ENCODE measurements around the gene AKIRIN1. TPM values are rescaled to one million over a fixed set of nuclear protein-coding genes. Genes with fewer than 3 reads are reported as not detected.

Gene AKIRIN1
- total and polyA plus RNA-seq, 2 donors (not counting 3 experiments of a cell fraction or from before 2014, with no cell fraction given), result 28.4 to 43.4 TPM

- TF ChIP-seq POLR2AphosphoS5 (IDR thresholded peaks at IDR 0.05; ENCODE audit: insufficient read depth, low read depth, low read length) (no peak), EZH2 (IDR thresholded peaks at IDR 0.05; ENCODE audit: borderline replicate concordance, low read depth, low read length, severe bottlenecking) (no peak), GATA2 (IDR thresholded peaks at IDR 0.05; ENCODE audit: insufficient read depth, insufficient read length, low read depth, low read length) (no peak), POLR2A (IDR thresholded peaks at IDR 0.05; ENCODE audit: low read depth, low read length) (no peak)
- Histone ChIP-seq H3K27ac (ENCODE audit: insufficient read depth, low read depth, low read length) (no peak overlapping the region), H4K20me1 (replicated peaks; ENCODE audit: control insufficient read depth, extremely low read depth, insufficient read depth, low read length) (no peaks in the 10 kb centered on the region), H2AFZ (ENCODE audit: low read depth, low read length) (no peak overlapping the region), H3K4me3 (replicated peaks in 1 of 3; ENCODE audit: insufficient read depth in 1 of 3, low read depth in 1 of 3, low read length in 3 of 3) (no peak overlapping the region), H3K9me1 (replicated peaks; ENCODE audit: control insufficient read depth, extremely low read depth, insufficient read depth, low read length) (no peaks in the 10 kb centered on the region), H3K27me3 (ENCODE audit: control insufficient read depth in 2 of 2, insufficient read depth in 2 of 2, low read length in 2 of 2) (no peaks in the 10 kb centered on the region), H3K9me3 (replicated peaks; ENCODE audit: control insufficient read depth, insufficient read depth, low read length) (no peaks in the 10 kb centered on the region), H3K4me1 (ENCODE audit: control insufficient read depth, extremely low read depth, insufficient read depth, low read length) (peaks cover 16% of the 10 kb centered on the region), H3K9ac (replicated peaks; ENCODE audit: extremely low read depth, insufficient read depth, low read length) (no peak overlapping the region), H3K4me2 (ENCODE audit: insufficient read depth, low read length) (no peak overlapping the region), H3K79me2 (ENCODE audit: control insufficient read depth, insufficient read depth, low read length) (no peaks in the 10 kb centered on the region), H3K36me3 (ENCODE audit: control insufficient read depth in 2 of 2, extremely low read depth in 1 of 2, insufficient read depth in 2 of 2, low read length in 2 of 2) (no peaks in the 10 kb centered on the region)
- ChIA-PET CTCF (interaction anchor here (1.5 kb wide), 1 partner anchor 49 kb away, joined by 5 read pairs; no protein-coding TSS in a partner anchor), POLR2A (no interaction called here)
- DNase-seq (ENCODE audit: low read depth, low spot score) (no peak), FAIRE-seq (no peak)
- dilution Hi-C loops (cut with MboI; ENCODE audit: extremely low pct_ligation_motif_present, low sequenced_read_pairs), result no loop called here
- BruUV-seq (replicated peaks), result no TSS peak
- intact Hi-C loops (cut with micrococcal nuclease), result no loop called here
These were observed 52.4 kb downstream of the AKIRIN1 start for GRCh38 chr1:39043513-39043912.

- Histone ChIP-seq H3K79me2 (ENCODE audit: control insufficient read depth, insufficient read depth, low read length) (no peaks in the 10 kb centered on the region), H3K9me1 (replicated peaks; ENCODE audit: control insufficient read depth, extremely low read depth, insufficient read depth, low read length) (no peaks in the 10 kb centered on the region), H3K4me1 (ENCODE audit: control insufficient read depth, extremely low read depth, insufficient read depth, low read length) (peaks cover 16% of the 10 kb centered on the region), H3K4me3 (replicated peaks in 1 of 3; ENCODE audit: insufficient read depth in 1 of 3, low read depth in 1 of 3, low read length in 3 of 3) (no peak overlapping the region), H3K9ac (replicated peaks; ENCODE audit: extremely low read depth, insufficient read depth, low read length) (no peak overlapping the region), H3K4me2 (ENCODE audit: insufficient read depth, low read length) (no peak overlapping the region), H2AFZ (ENCODE audit: low read depth, low read length) (no peak overlapping the region), H3K9me3 (replicated peaks; ENCODE audit: control insufficient read depth, insufficient read depth, low read length) (no peaks in the 10 kb centered on the region), H3K36me3 (ENCODE audit: control insufficient read depth in 2 of 2, extremely low read depth in 1 of 2, insufficient read depth in 2 of 2, low read length in 2 of 2) (no peaks in the 10 kb centered on the region), H4K20me1 (replicated peaks; ENCODE audit: control insufficient read depth, extremely low read depth, insufficient read depth, low read length) (no peaks in the 10 kb centered on the region), H3K27me3 (ENCODE audit: control insufficient read depth in 2 of 2, insufficient read depth in 2 of 2, low read length in 2 of 2) (no peaks in the 10 kb centered on the region), H3K27ac (ENCODE audit: insufficient read depth, low read depth, low read length) (no peak overlapping the region)
- ChIA-PET POLR2A (interaction anchor here (0.6 kb wide), 1 partner anchor 9 kb away, joined by 3 read pairs; no protein-coding TSS in a partner anchor), CTCF (interaction anchor here (0.5 to 1.1 kb wide), 2 partner anchors 17 to 47 kb away, joined by 3 to 4 read pairs; no protein-coding TSS in a partner anchor)
- dilution Hi-C loops (cut with MboI; ENCODE audit: extremely low pct_ligation_motif_present, low sequenced_read_pairs) (no loop called here), intact Hi-C loops (cut with micrococcal nuclease) (no loop called here)
- no TSS peak for BruUV-seq (replicated peaks)
- DNase-seq (ENCODE audit: low read depth, low spot score) (no peak), FAIRE-seq (no peak)
- TF ChIP-seq EZH2 (IDR thresholded peaks at IDR 0.05; ENCODE audit: borderline replicate concordance, low read depth, low read length, severe bottlenecking) (no peak), FOS (IDR thresholded peaks at IDR 0.05; ENCODE audit: borderline replicate concordance, insufficient read depth, low read length) (no peak), JUN (IDR thresholded peaks at IDR 0.05; ENCODE audit: borderline replicate concordance, insufficient read depth, insufficient read length, low read depth) (no peak), POLR2AphosphoS5 (IDR thresholded peaks at IDR 0.05; ENCODE audit: insufficient read depth, low read depth, low read length) (no peak), GATA2 (IDR thresholded peaks at IDR 0.05; ENCODE audit: insufficient read depth, insufficient read length, low read depth, low read length) (no peak), POLR2A (IDR thresholded peaks at IDR 0.05; ENCODE audit: low read depth, low read length) (no peak), MYC (IDR thresholded peaks at IDR 0.05; ENCODE audit: low read depth, low read length) (no peak)
- TF ChIP-seq, protein P1, sequence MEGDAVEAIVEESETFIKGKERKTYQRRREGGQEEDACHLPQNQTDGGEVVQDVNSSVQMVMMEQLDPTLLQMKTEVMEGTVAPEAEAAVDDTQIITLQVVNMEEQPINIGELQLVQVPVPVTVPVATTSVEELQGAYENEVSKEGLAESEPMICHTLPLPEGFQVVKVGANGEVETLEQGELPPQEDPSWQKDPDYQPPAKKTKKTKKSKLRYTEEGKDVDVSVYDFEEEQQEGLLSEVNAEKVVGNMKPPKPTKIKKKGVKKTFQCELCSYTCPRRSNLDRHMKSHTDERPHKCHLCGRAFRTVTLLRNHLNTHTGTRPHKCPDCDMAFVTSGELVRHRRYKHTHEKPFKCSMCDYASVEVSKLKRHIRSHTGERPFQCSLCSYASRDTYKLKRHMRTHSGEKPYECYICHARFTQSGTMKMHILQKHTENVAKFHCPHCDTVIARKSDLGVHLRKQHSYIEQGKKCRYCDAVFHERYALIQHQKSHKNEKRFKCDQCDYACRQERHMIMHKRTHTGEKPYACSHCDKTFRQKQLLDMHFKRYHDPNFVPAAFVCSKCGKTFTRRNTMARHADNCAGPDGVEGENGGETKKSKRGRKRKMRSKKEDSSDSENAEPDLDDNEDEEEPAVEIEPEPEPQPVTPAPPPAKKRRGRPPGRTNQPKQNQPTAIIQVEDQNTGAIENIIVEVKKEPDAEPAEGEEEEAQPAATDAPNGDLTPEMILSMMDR (IDR thresholded peaks at IDR 0.05; ENCODE audit: extremely low read depth in 1 of 2, insufficient read depth in 1 of 2, low read depth in 1 of 2, low read length in 2 of 2), result no peak
- TF ChIP-seq, protein P2, sequence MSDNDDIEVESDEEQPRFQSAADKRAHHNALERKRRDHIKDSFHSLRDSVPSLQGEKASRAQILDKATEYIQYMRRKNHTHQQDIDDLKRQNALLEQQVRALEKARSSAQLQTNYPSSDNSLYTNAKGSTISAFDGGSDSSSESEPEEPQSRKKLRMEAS (IDR thresholded peaks at IDR 0.05; ENCODE audit: insufficient read depth, insufficient read length), result no peak
These were observed 53.7 kb downstream of the AKIRIN1 start for GRCh38 chr1:39044762-39045161.
